ENCODE data around the gene FHAD1.
A peak's percentile ranks its signal among the peaks of the same experiment; 100 is the strongest.

The FHAD1 gene

DNA sequence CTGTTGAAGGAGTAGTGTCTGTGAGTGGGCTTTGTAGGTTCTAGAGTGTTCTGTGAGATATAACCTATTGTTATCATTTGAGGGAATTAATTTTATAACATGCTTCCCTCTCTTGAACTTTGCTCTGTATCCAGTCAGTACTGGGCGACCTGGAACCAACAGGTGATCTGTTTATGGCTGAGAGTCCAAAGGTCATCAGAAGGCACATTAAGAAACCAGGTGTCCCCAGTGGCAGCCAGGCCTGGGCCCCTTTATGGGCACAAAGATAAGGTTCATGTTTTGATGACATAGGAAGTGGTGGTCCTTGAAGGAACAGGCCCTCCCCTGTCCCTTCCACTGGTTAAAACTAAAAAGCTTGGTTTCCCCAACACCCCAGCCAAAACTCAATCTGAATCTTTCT lies 61.1 kb downstream of the FHAD1 start:
- DNase-seq = no peak

DNA sequence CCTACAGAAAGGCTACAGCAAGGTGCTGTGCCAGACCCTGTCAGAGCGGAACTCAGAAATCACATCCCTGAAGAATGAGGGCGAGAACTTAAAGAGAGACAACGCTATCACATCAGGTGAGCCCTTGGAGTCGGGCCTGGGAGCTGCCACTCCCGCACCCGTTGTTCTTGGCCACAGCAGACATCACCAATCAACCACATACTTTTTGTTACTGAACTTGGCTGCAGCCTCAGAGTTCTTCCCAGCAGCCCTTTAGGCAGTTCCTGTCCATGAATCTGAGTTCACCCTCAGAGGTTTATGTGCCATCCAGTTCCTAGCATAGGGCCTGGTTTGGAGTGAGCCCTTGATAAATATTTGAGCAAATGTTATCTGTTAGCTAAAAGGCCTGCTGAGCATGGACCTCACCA lies 61.6 kb downstream of the FHAD1 start:
- no peak for DNase-seq

DNA sequence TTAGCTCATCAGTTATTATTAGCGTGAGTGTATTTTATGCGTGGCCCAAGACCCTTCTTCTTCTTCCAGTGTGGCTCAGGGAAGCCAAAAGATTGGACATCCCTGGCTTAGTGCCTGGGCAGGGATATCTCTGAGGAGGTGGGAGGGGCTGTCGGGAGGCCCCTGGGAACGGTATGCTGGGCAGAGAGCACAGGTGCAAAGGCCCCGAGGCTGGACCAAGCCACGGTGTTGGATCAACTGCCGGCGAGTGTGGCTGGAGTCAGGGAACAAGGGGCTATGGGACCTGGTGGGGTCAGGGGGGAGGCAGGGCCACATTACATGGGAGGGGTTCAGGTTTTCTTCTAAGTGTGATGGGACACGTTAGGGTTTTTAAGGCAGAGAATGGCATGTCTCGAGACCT lies 62.7 kb downstream of the FHAD1 start:
- DNase-seq = no peak

DNA sequence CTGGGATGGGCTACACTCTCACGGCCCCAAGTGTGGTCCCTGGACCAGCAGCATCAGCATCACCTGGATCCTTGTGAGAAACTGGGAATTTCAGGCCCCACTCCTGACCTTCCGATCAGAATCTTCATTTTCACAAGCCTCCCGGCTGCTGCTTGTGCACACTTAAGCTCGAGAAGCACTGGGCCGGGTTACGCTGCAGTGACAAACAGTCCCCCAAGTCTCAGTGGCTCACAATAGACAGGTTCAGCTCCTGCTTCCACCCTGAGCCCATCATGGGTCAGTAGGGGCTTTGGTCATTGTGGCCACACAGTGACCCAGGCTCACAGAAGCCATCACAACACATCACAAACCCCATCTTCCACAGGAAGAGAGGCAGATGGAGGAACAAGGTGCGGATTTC lies 63.5 kb downstream of the FHAD1 start:
- DNase-seq = no peak

DNA sequence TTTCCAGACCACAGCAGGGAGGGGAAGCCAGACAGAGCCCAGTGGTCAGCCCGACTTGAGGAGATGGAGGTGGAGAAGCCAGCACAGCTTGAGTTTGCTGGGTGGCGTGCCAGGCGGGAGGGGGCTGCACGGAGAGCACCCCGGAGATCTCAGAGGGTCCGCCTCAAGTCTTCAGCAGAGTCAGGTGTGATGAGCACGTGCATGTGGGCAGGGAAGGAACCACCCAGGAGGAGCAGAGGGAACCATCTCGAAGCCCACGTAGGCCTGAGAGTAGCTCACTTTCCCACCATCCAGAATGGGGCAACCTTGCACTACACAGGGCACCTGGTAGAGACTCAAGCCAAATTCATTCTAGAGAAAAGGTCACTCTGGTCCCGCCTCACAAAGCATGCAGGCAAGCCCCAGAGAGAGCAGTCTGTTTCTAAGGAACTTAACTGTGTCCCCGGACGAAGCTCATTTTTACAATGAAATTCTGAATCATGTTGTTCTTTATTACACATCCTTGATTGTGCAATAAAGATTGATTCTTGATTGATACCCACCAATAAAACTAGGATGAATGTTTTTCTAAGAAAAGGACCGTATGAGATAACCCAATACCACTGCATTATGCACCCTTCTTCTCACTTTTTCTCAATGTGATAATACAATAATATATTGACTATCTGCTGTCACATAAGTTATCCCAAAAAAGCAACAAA lies 64.2 kb downstream of the FHAD1 start:
- DNase-seq = no peak

DNA sequence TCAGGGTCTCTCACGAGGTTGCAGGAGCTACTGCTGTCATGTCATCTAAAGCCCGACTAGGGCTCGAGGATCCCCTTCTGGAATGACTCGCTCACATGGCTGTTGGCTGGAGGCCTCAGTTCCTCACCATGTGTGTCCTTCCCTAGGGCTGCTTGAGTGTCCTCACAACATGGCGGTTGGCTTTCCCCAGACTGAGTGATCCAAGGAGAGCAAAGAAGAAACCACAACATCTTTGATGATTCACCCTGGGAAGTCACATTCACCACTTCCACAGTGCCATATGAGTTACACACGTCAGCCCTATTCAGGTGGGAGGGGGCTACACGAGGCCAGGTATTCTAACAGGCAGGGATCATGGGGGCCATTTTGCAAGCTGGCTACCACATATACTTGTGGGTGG lies 64.9 kb downstream of the FHAD1 start:
- no peak for DNase-seq

DNA sequence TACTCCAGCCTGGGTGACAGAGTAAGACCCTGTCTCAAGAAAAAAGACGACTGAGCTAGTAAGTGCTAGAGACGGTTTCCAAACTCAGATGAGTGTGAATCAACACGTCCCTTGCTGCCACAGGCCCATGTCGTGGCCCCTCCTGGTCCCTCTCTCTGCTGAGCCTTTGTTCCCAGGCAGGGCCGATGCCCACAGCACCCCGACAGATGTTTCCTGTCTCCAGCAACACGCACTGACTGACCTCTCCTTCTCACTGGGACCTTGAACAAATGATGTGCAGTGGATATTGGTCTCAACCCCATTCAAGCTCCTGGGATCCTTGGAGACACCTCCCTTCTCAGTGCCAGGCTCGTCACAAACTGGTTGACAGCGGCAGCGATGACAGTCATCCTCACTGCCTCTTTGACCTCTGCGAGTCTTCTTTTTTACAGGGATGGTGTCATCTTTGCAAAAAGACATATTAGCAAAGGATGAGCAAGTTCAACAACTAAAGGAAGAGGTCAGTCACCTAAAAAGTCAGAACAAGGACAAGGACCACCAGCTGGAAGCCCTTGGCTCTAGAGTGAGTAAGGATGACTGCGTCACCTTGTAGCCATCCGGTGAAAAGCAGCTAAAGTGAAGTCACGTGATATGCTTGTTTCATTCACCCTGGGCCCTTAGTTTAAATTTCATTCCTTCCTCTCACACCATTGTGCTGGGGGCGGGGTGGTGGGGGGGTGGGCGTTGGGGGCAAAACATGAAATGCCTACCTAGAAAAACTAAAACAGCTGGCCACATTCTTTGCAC lies 65.8 kb downstream of the FHAD1 start:
- no peak for DNase-seq

DNA sequence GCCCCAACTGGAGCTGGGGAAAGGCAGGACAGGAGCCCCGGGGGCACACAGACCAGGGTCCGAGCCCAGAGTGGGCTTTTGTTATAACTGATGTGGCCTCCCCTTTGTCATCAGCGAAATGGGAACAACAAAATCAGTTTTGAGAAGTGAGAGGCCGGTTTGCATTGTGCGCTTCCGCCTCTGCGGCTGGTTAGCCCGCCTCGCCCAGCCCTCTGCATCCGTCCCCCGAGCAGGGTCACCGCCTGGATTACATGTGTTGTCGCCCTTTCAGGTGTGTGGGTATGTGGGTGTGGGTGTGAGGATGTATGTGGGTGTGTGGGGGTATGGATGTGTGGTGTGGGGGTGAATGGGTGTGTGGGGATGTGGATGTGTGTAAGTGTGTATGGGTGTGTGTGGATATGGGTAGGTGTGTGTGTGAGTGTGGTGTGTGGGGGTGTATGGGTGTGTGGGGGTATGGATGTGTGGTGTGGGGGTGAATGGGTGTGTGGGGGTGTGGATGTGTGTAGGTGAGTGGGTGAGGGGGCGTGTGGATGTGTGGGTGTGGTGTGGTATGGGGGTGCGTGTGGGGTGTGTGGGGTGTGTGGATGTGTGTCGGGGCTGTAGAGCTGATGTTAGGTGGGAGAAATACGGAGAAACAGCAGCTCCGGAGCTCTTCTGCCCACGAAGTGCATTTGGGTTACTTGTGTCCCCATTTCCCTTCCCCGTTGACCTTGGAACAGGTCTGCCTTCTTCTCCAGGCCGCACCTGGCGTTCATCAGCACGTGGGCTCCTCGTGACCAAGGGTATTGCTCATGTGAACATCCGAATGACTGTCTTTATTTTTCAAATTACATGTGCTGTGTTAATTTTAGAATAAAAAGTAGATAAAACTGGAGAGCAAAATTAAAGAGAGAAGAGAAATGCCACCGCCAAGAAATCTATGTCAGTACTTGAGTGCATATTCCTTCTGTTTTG lies 67.6 kb downstream of the FHAD1 start:
- no peak for DNase-seq

DNA sequence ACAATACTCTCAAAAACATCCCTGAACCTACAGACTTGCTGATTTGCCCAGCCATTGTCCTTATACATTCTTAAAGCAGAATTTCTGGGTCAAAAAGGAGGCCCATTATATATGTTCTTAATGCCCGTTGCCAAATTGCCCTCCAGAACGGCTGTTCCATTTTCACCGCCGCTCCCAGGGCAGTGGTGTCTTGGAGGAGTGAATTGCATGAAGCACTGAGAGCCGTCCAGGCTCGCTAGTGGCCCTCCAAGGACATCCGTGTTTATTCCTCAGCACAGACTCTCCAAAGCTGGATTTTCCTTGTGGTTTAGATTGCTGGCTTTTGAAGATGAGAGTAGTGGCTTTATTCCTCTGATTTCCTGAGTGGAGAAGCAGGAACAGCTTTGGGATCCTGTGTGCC lies 68.8 kb downstream of the FHAD1 start:
- DNase-seq = no peak

DNA sequence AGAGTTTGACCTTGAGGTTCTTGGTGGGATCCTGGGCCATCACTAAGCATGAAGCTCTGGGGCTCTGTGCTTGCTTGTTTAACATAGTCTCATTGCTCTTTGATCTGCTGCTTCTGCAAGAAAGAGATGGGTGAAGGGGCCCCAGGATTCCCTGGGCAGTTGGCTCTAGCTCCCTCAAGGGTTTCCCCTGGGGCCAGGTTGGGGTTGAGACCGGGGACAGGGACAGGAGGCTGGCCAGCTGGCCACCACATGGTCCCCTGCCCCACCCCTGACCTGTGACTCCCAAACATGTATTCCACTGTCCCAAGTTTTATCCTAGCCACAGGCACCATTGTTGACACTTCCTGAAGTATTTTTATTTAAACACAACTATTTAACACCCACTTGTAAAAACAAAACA lies 69.5 kb downstream of the FHAD1 start:
- no peak for DNase-seq

DNA sequence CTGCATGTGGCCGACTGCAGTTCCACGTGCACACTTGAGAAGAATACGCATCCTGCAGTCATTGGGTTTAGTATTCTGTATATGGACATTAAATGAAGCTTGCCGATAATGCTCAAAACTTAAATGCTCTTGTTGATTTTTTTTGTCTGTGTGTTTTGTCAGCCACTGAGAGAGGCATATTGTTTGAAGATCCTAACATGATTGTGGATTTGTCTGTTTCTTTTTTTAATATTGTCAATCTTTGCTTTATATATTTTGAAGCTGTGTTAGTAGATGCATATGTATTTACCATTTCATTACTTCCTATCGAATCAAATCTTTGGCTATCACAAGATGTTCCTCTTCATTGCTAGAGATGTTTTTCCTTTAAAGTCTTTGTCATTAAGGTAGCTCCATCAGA lies 73.2 kb downstream of the FHAD1 start:
- no peak for DNase-seq

DNA sequence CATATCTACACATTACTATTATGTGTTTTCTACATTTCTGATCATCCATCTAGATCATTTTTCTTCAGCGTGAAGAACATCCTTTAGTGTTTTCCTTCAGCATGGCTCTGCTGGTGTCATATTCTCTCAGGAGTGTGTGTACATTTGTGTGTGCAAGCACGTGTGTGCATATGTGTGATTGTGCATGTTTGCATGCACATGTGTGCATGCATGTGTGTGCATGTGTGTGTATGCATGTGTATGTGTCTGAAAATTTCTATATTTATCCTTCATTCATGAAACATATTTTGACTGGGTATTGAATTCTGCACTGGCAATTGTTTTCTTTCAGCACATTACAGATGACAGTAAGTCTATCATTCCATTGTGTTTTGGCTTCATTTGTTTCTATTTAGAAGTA lies 74.6 kb downstream of the FHAD1 start:
- DNase-seq = no peak

DNA sequence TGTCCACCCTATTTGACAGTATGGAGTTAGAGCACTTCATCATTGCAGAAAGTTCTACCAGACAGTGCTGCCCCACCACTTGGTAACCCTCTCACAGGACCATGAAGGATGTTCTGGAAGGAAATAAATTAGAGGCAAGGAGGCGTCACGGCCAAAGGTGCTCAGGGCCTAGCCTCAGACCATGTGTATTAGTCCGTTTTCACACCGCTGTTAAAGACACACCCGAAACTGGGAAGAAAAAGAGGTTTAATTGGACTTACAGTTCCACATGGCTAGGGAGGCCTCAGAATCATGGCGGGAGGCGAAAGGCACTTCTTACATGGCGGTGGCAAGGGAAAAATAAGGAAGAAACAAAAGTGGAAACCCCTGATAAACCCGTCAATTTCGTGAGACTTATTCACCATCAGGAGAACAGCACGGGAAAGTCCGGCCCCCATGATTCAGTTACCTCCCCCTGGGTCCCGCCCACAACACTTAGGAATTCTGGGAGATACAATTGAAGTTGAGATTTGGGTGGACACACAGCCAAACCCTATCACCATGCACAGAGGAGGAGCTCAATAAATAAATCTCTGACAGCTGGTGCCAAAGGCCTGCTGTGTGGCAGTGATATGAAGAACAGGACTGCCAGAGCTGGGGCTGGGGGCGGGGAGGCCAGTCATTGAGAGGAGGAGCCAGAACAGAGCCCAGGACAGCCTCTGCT lies 75.8 kb downstream of the FHAD1 start:
- DNase-seq = no peak

DNA sequence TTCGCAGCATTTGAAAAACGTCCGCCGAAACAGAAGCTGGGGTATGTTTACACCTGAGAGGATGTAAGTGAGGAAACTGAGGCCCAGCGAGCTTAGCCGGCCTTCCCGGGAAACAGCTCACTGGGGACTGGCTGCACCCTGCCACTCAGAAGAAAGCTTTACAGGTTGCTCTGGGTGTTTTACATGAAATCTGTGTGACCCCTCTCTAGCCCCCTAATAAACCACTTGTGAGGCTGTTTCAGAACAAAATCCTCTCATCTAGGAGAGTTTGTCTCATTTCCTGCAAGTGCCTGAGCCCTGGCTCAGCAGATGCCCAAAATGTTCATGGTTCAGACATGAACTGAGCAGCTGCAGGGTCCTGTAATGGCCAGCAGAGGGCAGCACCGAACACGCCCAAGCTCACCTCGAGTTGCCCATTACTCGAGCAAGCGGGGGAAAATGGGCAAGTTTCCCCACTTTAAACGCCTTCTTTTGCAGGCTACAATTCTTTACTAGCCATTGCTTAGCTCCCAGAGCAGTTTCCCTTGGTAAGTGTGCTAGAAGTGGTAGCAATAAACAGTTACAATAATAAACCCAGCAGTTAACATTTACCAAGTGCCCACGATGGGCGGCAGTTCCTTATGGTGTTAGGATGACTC lies 76.4 kb downstream of the FHAD1 start:
- DNase-seq = peak; percentile 67

DNA sequence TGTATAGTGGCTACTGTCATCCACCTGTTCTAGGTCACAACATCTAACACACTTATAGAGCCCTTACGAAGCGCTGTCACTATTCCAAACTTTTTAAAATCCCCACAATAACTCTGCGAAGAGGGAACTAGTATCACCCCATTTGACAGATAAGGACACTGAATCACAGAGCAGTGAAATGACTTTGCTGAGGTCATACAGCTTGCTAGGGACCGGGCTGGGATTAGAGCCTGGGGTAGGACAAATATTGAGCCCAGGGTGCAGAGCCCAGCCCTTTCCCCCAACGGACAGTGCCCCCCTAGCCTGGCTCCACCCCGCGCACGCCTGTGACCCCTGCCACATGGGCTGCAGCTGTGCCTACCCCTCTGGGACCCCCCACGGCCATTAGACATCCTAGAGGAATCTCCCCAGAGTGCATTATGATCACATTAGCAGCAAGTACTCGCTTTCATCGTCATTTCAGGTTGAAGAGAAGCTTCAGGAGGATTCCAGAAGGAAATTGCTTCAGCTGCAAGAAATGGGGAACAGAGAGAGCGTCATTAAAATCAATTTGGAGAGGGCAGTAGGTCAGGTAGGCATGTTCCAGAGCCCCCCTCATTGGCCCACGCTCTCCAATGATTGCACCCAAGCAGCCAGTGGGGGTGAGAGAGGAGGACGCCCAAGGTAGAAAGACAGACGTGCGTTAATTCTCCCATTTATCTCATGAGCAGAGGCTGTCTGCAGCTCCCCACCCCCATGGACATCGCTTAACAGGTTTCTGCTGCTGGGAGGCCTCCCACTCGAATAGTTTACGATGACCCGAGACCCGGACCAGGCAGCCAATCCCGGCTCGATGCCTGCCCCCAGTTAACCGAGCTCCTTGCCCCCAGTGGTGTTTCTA lies 77.2 kb downstream of the FHAD1 start:
- peak; percentile 27 for DNase-seq

DNA sequence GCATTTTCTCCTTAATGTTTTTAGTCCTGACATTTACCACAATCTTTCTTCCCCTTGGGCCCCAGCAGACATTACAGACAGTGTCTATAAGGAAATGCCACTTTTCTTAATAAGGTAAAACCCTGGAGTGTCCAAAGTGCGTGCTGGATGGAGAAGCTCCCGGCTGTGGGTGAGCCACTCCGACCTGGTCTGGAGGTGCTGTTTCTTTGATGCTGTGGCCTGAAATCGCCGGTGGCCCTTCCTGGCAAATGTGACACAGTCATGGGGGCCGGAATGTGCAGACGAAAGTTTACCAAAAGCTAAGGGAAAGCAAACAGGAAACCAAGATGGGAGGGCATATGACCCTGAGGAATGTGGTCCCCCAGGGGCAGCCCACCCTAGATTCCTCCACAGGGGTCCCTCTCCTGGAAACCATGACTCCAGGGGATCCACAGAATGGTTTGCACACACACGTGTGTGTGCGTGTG lies 77.9 kb downstream of the FHAD1 start:
- DNase-seq = no peak

DNA sequence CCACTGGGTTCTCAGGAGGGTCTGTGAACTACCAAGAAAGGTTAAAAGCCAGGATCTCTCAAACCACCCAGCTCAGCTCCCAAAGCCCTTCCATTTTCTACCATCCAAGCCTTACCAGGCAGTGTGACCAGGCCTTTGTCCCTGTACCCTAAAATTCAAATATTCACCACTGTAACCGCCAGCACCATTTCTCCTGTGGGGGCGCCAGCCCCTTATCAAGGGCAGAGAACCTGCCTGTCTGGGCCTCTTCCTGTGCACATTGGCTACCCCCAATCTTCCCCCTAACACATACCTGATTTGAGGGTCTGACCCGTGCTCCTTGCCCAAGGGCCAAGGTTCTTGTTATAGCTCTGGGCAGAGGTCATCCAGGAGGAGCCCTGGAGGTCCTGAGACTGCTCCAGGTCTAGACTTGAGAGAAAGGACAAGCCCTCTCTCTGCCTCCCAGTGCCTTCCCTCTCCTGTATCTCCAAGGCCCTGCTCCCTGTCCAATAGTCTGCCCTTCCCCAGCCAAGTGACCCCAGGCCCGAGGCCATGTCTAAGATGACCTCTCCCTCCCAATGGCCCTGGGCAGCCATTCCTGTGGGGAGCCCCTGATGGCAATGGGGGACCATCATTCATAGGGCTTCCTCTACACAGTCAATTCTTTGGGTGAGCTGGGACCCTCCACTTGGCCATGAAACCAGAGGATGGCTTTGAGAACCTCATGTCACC lies 78.5 kb downstream of the FHAD1 start:
- no peak for DNase-seq

DNA sequence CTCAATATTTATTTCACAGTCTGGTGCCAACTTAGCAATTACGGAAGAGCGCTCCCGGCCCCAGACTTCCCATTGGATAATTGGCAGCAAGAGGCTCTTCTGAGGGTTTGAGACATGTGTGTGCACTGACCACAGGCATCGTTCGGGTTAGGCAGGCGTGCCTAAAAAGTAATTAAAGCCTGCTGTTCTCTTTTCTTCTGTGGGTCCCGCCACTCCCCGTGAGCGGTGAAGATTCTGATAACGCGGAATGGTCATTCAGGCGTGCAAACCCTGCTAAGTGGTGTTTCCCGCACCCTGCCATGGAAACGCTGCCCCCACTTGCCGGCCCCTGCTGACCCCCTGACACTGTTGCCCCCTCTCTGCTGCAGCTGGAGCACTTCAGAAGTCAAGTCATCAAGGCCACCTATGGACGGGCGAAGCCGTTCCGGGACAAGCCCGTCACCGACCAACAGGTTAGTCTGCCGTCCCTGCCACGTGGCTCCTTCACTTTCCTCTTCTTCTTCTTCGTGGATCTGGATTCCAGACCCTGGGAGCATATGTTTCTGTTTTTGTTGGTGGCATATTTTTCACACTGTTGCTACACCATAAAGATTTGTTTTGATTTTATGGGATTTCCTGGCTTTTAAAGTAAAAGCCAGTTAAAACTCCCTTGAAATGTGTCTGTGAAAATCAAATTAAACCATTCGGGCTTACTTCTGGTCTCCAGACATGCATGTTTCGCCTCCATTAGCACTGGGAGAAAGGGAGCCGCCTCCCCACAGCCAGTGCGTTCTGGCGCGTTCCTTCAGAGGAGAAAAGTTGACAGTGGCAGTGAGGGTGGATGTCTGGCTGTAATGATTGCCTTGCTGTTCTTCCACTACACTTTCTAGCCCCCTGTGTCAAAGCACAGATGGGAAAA lies 79.9 kb downstream of the FHAD1 start:
- peak; percentile 47 for DNase-seq
